ENCODE measurements around the gene ABCA5. TPM values are rescaled to one million over a fixed set of nuclear protein-coding genes. Genes with fewer than 3 reads are reported as not detected.

The ABCA5 gene
- total RNA-seq, 1 experiment from 2014 or later = 13.3 TPM

DNA sequence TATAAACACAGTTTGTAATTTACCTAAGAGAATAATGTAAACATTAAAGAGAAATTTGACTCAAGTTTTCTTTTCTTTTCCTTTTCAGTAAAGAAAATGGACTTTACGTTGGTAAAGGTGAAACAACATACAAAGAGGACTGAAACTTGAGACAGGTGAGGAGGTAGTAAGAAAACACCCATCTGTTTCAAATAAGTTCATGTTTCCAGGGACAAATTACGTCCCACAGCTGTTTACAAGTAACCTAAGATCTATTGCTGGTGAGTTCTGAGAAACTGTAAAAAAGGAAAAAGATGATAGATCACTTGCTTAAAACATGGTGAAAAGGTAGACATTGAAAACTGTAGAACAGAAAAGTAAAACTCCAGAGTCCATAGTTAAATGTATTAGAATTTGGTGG, 4.8 kb upstream of the ABCA5 start:
- BruUV-seq (replicated peaks) = no TSS peak
- H3K36me3 ChIP-seq (ENCODE audit: control insufficient read depth, insufficient read depth, low read length) = no peaks in the 10 kb centered on the region
- H3K4me3 ChIP-seq (ENCODE audit: low read depth in 2 of 2, low read length in 2 of 2) = no peak overlapping the region
- TF ChIP-seq, protein P1, sequence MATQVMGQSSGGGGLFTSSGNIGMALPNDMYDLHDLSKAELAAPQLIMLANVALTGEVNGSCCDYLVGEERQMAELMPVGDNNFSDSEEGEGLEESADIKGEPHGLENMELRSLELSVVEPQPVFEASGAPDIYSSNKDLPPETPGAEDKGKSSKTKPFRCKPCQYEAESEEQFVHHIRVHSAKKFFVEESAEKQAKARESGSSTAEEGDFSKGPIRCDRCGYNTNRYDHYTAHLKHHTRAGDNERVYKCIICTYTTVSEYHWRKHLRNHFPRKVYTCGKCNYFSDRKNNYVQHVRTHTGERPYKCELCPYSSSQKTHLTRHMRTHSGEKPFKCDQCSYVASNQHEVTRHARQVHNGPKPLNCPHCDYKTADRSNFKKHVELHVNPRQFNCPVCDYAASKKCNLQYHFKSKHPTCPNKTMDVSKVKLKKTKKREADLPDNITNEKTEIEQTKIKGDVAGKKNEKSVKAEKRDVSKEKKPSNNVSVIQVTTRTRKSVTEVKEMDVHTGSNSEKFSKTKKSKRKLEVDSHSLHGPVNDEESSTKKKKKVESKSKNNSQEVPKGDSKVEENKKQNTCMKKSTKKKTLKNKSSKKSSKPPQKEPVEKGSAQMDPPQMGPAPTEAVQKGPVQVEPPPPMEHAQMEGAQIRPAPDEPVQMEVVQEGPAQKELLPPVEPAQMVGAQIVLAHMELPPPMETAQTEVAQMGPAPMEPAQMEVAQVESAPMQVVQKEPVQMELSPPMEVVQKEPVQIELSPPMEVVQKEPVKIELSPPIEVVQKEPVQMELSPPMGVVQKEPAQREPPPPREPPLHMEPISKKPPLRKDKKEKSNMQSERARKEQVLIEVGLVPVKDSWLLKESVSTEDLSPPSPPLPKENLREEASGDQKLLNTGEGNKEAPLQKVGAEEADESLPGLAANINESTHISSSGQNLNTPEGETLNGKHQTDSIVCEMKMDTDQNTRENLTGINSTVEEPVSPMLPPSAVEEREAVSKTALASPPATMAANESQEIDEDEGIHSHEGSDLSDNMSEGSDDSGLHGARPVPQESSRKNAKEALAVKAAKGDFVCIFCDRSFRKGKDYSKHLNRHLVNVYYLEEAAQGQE (IDR thresholded peaks at IDR 0.05; ENCODE audit: insufficient read depth in 1 of 2, low read depth in 2 of 2, low read length in 1 of 2) = no peak
- TF ChIP-seq TCF7L2 (IDR thresholded peaks at IDR 0.05; ENCODE audit: low read depth, low read length) (no peak), POLR2AphosphoS5 (IDR thresholded peaks at IDR 0.05; ENCODE audit: low read depth, low read length) (no peak), SIN3A (IDR thresholded peaks at IDR 0.05; ENCODE audit: borderline replicate concordance, insufficient read depth, low read depth, low read length) (no peak)
- TF ChIP-seq, protein P2, sequence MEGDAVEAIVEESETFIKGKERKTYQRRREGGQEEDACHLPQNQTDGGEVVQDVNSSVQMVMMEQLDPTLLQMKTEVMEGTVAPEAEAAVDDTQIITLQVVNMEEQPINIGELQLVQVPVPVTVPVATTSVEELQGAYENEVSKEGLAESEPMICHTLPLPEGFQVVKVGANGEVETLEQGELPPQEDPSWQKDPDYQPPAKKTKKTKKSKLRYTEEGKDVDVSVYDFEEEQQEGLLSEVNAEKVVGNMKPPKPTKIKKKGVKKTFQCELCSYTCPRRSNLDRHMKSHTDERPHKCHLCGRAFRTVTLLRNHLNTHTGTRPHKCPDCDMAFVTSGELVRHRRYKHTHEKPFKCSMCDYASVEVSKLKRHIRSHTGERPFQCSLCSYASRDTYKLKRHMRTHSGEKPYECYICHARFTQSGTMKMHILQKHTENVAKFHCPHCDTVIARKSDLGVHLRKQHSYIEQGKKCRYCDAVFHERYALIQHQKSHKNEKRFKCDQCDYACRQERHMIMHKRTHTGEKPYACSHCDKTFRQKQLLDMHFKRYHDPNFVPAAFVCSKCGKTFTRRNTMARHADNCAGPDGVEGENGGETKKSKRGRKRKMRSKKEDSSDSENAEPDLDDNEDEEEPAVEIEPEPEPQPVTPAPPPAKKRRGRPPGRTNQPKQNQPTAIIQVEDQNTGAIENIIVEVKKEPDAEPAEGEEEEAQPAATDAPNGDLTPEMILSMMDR (IDR thresholded peaks at IDR 0.05) = no peak
- intact Hi-C loops (cut with micrococcal nuclease; ENCODE audit: unreplicated experiment) (no loop called here), in situ Hi-C loops (cut with HindIII; ENCODE audit: low pct_unique_long_range_greater_than_20kb, low sequenced_read_pairs) (no loop called here)
- H3K4me1 ChIP-seq (ENCODE audit: control insufficient read depth, insufficient read depth, low read length) = no peaks in the 10 kb centered on the region
- DNase-seq (ENCODE audit: low read depth, low spot score) = no peak
- peaks cover 3% of the 10 kb centered on the region; the same call in 1 of the 2 replicates for H3K9me3 ChIP-seq (ENCODE audit: control insufficient read depth, insufficient read depth, low read depth, low read length)
- POLR2A ChIA-PET = no interaction called here
- H3K27ac ChIP-seq (ENCODE audit: low read length) = no peak overlapping the region
- CTCF ChIA-PET = no interaction called here
- no peaks in the 10 kb centered on the region for H3K27me3 ChIP-seq (ENCODE audit: control insufficient read depth, insufficient read depth, low read length)
- no peak for ATAC-seq

DNA sequence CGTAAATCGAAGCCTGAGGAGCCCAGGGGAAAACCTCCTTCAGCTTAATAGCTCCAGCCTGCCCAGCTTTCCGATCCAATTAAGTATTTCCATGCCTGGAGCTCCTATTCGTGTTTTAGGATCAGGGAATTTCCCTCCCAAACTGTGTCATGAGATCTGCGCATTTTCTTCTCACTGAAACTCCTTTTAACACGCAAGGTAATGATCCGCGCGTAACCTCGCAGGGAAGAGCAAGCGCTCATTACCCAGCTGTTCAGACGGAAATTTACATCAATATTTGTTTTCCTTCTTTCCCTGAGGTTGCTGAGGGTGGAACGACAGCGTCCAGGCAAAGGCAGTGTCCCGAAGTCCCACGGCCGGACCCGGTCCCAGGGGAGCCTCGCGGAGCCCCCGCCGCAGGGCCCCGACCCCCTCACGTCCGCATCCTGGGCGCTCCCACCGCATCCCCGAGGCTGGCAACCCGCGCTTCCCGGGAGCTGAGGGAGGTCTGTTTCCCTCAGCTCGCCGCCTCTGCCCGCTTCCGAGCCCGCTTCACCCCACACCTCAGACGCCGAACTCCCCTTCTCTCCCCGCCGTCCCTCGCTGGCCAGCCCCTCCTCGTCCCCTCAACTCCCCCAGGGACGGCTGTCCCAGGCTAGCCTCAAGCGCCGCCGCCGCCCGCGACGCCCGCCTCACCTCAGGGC, 415 bp downstream of the ABCA5 start:
- Histone ChIP-seq H3K27me3 (ENCODE audit: control insufficient read depth, insufficient read depth, low read length) (no peaks in the 10 kb centered on the region), H3K4me1 (ENCODE audit: control insufficient read depth, insufficient read depth, low read length) (peaks cover 3% of the 10 kb centered on the region; the same call in 1 of the 2 replicates), H3K4me3 (ENCODE audit: low read depth in 2 of 2, low read length in 2 of 2) (peak overlapping the region; percentile 69 to 70), H3K36me3 (ENCODE audit: control insufficient read depth, insufficient read depth, low read length) (no peaks in the 10 kb centered on the region; the same call in 1 of the 2 replicates), H3K27ac (ENCODE audit: low read length) (peak overlapping the region; percentile 31), H3K9me3 (ENCODE audit: control insufficient read depth, insufficient read depth, low read depth, low read length) (no peaks in the 10 kb centered on the region)
- ChIA-PET CTCF (no interaction called here), POLR2A (no interaction called here)
- intact Hi-C loops (cut with micrococcal nuclease; ENCODE audit: unreplicated experiment) (no loop called here), in situ Hi-C loops (cut with HindIII; ENCODE audit: low pct_unique_long_range_greater_than_20kb, low sequenced_read_pairs) (no loop called here)
- BruUV-seq (replicated peaks) = TSS peak; percentile 35
- TF ChIP-seq SIN3A (IDR thresholded peaks at IDR 0.05; ENCODE audit: borderline replicate concordance, insufficient read depth, low read depth, low read length) (no peak), TCF7L2 (IDR thresholded peaks at IDR 0.05; ENCODE audit: low read depth, low read length) (no peak), POLR2AphosphoS5 (IDR thresholded peaks at IDR 0.05; ENCODE audit: low read depth, low read length) (no peak)
- TF ChIP-seq, protein P1 (IDR thresholded peaks at IDR 0.05; ENCODE audit: insufficient read depth in 1 of 2, low read depth in 2 of 2, low read length in 1 of 2) = no peak
- TF ChIP-seq, protein P2 (IDR thresholded peaks at IDR 0.05) = no peak
- DNase-seq (ENCODE audit: low read depth, low spot score) = no peak
- peak; percentile 44 for ATAC-seq
